Smooth muscle cell (in vitro differentiated cells): Measurements from ENCODE around the gene ZNF865. TPM values are rescaled to one million over a fixed set of nuclear protein-coding genes. Genes with fewer than 3 reads are reported as not detected.
"Not testable (repeated sequence)": the region's sequence is repeated elsewhere in the genome, so short reads cannot be mapped to it uniquely, and the experiment has no call there.

Source experiments
- DNase-seq: peaks from one replicate; lab custom pipeline; 2025; ENCODE audit not compliant: unreplicated experiment; lab: John Stamatoyannopoulos, UW
- H2AFZ ChIP-seq: fragments of 200-600 bp; sonication (generic); 2 replicates; pipeline ENCODE4 v1.6.0; 2016; ENCODE audit warnings: antibody characterized with exemption, low read depth, mild to moderate bottlenecking
- H3F3A ChIP-seq: fragments of 200-600 bp; sonication (generic); 2 replicates; pipeline ENCODE4 v1.6.0; 2017; ENCODE audit warnings: antibody characterized with exemption, low read depth
- H3K27ac ChIP-seq: fragments of 200-600 bp; sonication (generic); 2 replicates; pipeline ENCODE4 v1.5.1; 2016; ENCODE audit warnings: low read depth, mild to moderate bottlenecking
- H3K27me3 ChIP-seq: fragments of 200-600 bp; sonication (generic); 2 replicates; pipeline ENCODE4 v1.6.1; 2016; ENCODE audit warnings: low read depth, mild to moderate bottlenecking
- H3K36me3 ChIP-seq: fragments of 200-600 bp; sonication (generic); 2 replicates; pipeline ENCODE4 v1.5.1; 2016; ENCODE audit warnings: low read depth
- H3K4me1 ChIP-seq: fragments of 200-600 bp; sonication (generic); 2 replicates; pipeline ENCODE4 v1.5.1; 2016; ENCODE audit warnings: low read depth
- H3K4me2 ChIP-seq: fragments of 200-600 bp; sonication (generic); 2 replicates; pipeline ENCODE4 v1.6.0; 2016; ENCODE audit warnings: mild to moderate bottlenecking
- H3K4me3 ChIP-seq: fragments of 200-600 bp; sonication (generic); 2 replicates; pipeline ENCODE4 v1.5.1; 2016; ENCODE audit warnings: mild to moderate bottlenecking
- H3K79me2 ChIP-seq: fragments of 200-600 bp; sonication (generic); 2 replicates; pipeline ENCODE4 v1.6.0; 2016; ENCODE audit warnings: low read depth, mild to moderate bottlenecking
- H3K9ac ChIP-seq: fragments of 200-600 bp; sonication (generic); 2 replicates; pipeline ENCODE4 v1.6.0; 2016; ENCODE audit warnings: low read depth
- H3K9me3 ChIP-seq: fragments of 200-600 bp; sonication (generic); replicated peaks from 2 replicates; pipeline ENCODE4 v1.5.1; 2016; ENCODE audit warnings: low read depth
- H4K20me1 ChIP-seq: fragments of 200-600 bp; sonication (generic); 2 replicates; pipeline ENCODE4 v1.6.0; 2016; ENCODE audit warnings: low read depth
- CTCF ChIP-seq: fragments of 200-600 bp; sonication (generic); IDR thresholded peaks from 2 replicates; pipeline ENCODE4 v1.5.1; 2017; ENCODE audit warnings: borderline replicate concordance, mild to moderate bottlenecking, antibody characterized with exemption; ENCODE audit not compliant: insufficient read depth, poor library complexity, severe bottlenecking
- WGBS: methylation state at CpG from one replicate; pipeline ENCODE4 v1.1.7; 2016; ENCODE audit warnings: low lambda C conversion rate; 5-methylcytosine and 5-hydroxymethylcytosine counted together
- polyA plus RNA-seq: library from polyadenylated mRNA; unstranded; fragments of >200 nt; fragmentation: Nextera tagmentation; extraction: Ambion mirVana; gene quantifications from 2 replicates; pipeline ENCODE4 v1.2.1, GENCODE V29; 2016
- total RNA-seq: library from RNA; depleted of rRNA; stranded (reverse); fragments of >200 nt; gene quantifications from 2 replicates; pipeline ENCODE4 v1.2.3, GENCODE V29; 2014

ZNF865 gene
- total and polyA plus RNA-seq, 2 experiments from 2014 or later = 1.2 to 3.8 TPM

- Histone ChIP-seq H3K36me3 (no peaks in the 10 kb centered on the region), H3K79me2 (peaks cover 13% of the 10 kb centered on the region), H3K4me3 (peak within 1 kb of the TSS; percentile 96), H3F3A (peaks cover 5% of the 10 kb centered on the region), H3K9me3 (no peaks in the 10 kb centered on the region), H2AFZ (peak within 1 kb of the TSS; percentile 80), H3K9ac (peak within 1 kb of the TSS; percentile 91), H4K20me1 (no peaks in the 10 kb centered on the region), H3K27ac (peak within 1 kb of the TSS; percentile 68), H3K27me3 (no peaks in the 10 kb centered on the region), H3K4me2 (peak within 1 kb of the TSS; percentile 92), H3K4me1 (peaks cover 2% of the 10 kb centered on the region)
- peak; percentile 51 for DNase-seq
- 8% methylated on average over 10 of the region's 24 CpGs for WGBS
- TF ChIP-seq CTCF = no peak
Observed at GRCh38 chr19:55580628-55581144, 24.8 kb upstream of the ZNF865 start, which contains the start of gene ZNF579. Gene ZNF579 (minus strand): TSS chr19:55580848. CDS start chr19:55579639, 1,209 bp downstream.

DNA sequence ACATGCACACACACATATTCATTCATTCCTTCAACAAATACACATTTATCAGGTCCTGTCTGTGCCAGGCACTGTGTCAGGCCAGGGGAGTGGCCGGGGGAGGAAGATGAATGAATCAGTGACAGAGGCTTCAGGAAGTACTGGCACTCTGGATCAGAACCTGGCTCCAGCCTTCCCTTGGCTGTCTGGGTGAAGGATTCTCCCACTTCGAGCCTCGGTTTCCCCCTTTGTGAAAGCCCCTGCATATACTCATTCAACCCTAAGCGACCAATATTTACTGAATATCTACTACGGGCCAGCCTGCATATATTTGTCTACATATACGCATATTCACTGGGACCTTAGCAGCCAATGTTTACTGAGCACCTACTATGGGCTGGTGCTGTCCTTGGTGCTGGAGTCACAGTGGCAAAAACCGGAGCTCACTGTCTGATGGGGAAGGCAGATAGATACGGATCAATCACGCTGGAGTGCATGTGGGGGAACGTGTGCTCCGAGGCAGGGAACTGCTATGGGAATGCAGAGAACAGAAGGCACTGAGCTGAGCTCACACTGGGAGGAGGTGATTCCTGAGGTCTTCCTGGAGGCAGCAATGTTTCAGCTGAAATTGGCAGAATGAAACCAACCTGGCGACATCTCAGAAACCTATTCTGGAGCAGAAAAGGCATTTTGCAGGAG, 24.2 kb upstream of the ZNF865 start:
- no peaks in the 10 kb centered on the region for H4K20me1 ChIP-seq
- peaks cover 7% of the 10 kb centered on the region for H3K4me1 ChIP-seq
- no peak for TF ChIP-seq CTCF
- H3F3A ChIP-seq = peaks cover 5% of the 10 kb centered on the region
- peak overlapping the region; percentile 80 for H2AFZ ChIP-seq
- H3K9ac ChIP-seq = no peak overlapping the region
- H3K36me3 ChIP-seq = no peaks in the 10 kb centered on the region
- peak overlapping the region; percentile 92 for H3K4me2 ChIP-seq
- no peaks in the 10 kb centered on the region for H3K9me3 ChIP-seq
- peak overlapping the region; percentile 96 for H3K4me3 ChIP-seq
- H3K27me3 ChIP-seq = no peaks in the 10 kb centered on the region
- no peak for DNase-seq
- H3K79me2 ChIP-seq = peaks cover 13% of the 10 kb centered on the region
- WGBS = 44% methylated on average over 12 of the region's 12 CpGs
- H3K27ac ChIP-seq = peak overlapping the region; percentile 68

GRCh38 chr19:55581823-55582223, 23.6 kb upstream of the ZNF865 start:
- no peak overlapping the region for H3K9ac ChIP-seq
- H3K9me3 ChIP-seq = no peaks in the 10 kb centered on the region
- H4K20me1 ChIP-seq = no peaks in the 10 kb centered on the region
- no peaks in the 10 kb centered on the region for H3K27me3 ChIP-seq
- DNase-seq = no peak
- H3F3A ChIP-seq = peaks cover 5% of the 10 kb centered on the region
- H3K4me2 ChIP-seq = no peak overlapping the region
- H3K4me1 ChIP-seq = peaks cover 9% of the 10 kb centered on the region
- peak overlapping the region; percentile 96 for H3K4me3 ChIP-seq
- no peaks in the 10 kb centered on the region for H3K36me3 ChIP-seq
- TF ChIP-seq CTCF = no peak
- H2AFZ ChIP-seq = no peak overlapping the region
- H3K27ac ChIP-seq = no peak overlapping the region
- peaks cover 13% of the 10 kb centered on the region for H3K79me2 ChIP-seq
- 58% methylated on average over 6 of the region's 6 CpGs for WGBS

- H3F3A ChIP-seq, H2AFZ ChIP-seq, H3K27ac ChIP-seq, H3K4me1 ChIP-seq, H3K4me2 ChIP-seq, H3K27me3 ChIP-seq, H3K36me3 ChIP-seq, H3K4me3 ChIP-seq, H4K20me1 ChIP-seq, H3K9ac ChIP-seq, H3K9me3 ChIP-seq, DNase-seq: not testable (repeated sequence)
- peaks cover 13% of the 10 kb centered on the region for H3K79me2 ChIP-seq
- 89% methylated on average over 4 of the region's 4 CpGs for WGBS
Observed at GRCh38 chr19:55582284-55582683, 23.2 kb upstream of the ZNF865 start.

- H3K9me3 ChIP-seq, H3K9ac ChIP-seq, H4K20me1 ChIP-seq, H3K4me2 ChIP-seq, H3K27ac ChIP-seq, DNase-seq, H3K36me3 ChIP-seq, H2AFZ ChIP-seq, H3K27me3 ChIP-seq, H3K4me3 ChIP-seq, H3K4me1 ChIP-seq, H3F3A ChIP-seq: not testable (repeated sequence)
- H3K79me2 ChIP-seq = peaks cover 13% of the 10 kb centered on the region
- 85% methylated on average over 8 of the region's 8 CpGs for WGBS
Observed at GRCh38 chr19:55583897-55584296, 21.6 kb upstream of the ZNF865 start.
